SK-N-SH (cell line): Measurements from ENCODE around the gene CBX7. TPM values are rescaled to one million over a fixed set of nuclear protein-coding genes. Genes with fewer than 3 reads are reported as not detected.

Experiments
- CTCF ChIA-PET: fragments of 300-600, 350-600 bp; formaldehyde crosslinking; extraction: SDS; loops from one replicate; lab custom pipeline; 2021; lab: Yijun Ruan, JAX
- POLR2A ChIA-PET: fragments of 350-600 bp; sonication (Branson Sonifier 250); formaldehyde crosslinking; extraction: SDS; loops from one replicate; lab custom pipeline; 2020; ENCODE audit warnings: antibody characterized with exemption, inconsistent platforms; lab: Yijun Ruan, JAX
- DNase-seq: peaks from one replicate; pipeline ENCODE4 v3.0.0; 2012
- H2AFZ ChIP-seq: fragments of 200-600 bp; sonication (generic); 2 replicates; pipeline ENCODE4 v1.8.1; 2016; ENCODE audit warnings: antibody characterized with exemption, mild to moderate bottlenecking, low read depth
- H3F3A ChIP-seq: fragments of 200-600 bp; sonication (generic); replicated peaks from 2 replicates; pipeline ENCODE3; 2016; ENCODE audit warnings: antibody characterized with exemption, mild to moderate bottlenecking; ENCODE audit not compliant: insufficient read depth
- H3K27ac ChIP-seq, 2 experiments: fragments of 200-500 bp in 1 of 2; fragments of 200-600 bp in 1 of 2; sonication (Bioruptor generic) in 1 of 2; sonication (generic), shearing (Covaris generic) in 1 of 2; 2 replicates each; pipeline versions ENCODE4 v1.5.1 to v1.6.1; 2014 to 2016; ENCODE audit warnings: low read depth in 2 of 2, inconsistent platforms in 1 of 2, low read length in 1 of 2, mild to moderate bottlenecking in 1 of 2, mixed read lengths in 1 of 2
- H3K27me3 ChIP-seq: fragments of 200-600 bp; sonication (generic), shearing (Covaris generic); 2 replicates; pipeline ENCODE4 v1.6.1; 2016; ENCODE audit warnings: mixed run types; ENCODE audit not compliant: insufficient read depth
- H3K36me3 ChIP-seq, 2 experiments: fragments of 200-500 bp in 1 of 2; fragments of 200-600 bp in 1 of 2; sonication (Bioruptor generic) in 1 of 2; sonication (generic) in 1 of 2; replicated peaks in 1 of 2; 2 replicates each; pipeline versions ENCODE3 to v1.5.1; 2014 to 2016; ENCODE audit warnings: low read length in 1 of 2, mild to moderate bottlenecking in 1 of 2; ENCODE audit not compliant: insufficient read depth in 2 of 2, control insufficient read depth in 1 of 2
- H3K4me1 ChIP-seq, 2 experiments: fragments of 200-500 bp in 1 of 2; fragments of 200-600 bp in 1 of 2; sonication (Bioruptor generic) in 1 of 2; sonication (generic), shearing (Covaris generic) in 1 of 2; 2 replicates each; pipeline versions ENCODE4 v1.5.1 to v1.6.1; 2014 to 2016; ENCODE audit warnings: low read depth in 1 of 2, low read length in 1 of 2, mixed run types in 1 of 2; ENCODE audit not compliant: insufficient read depth in 2 of 2, control insufficient read depth in 1 of 2
- H3K4me2 ChIP-seq: fragments of 200-600 bp; sonication (generic), shearing (Covaris generic); 2 replicates; pipeline ENCODE4 v1.6.1; 2017; ENCODE audit warnings: mixed run types
- H3K4me3 ChIP-seq, 2 experiments: fragments of 200-500 bp in 1 of 2; fragments of 200-600 bp in 1 of 2; sonication (Bioruptor generic) in 1 of 2; sonication (generic), shearing (Covaris generic) in 1 of 2; 2 replicates each; pipeline versions ENCODE4 v1.5.1 to v1.8.1; 2014 to 2016; ENCODE audit warnings: low read depth in 2 of 2, inconsistent platforms in 1 of 2, low read length in 1 of 2, mild to moderate bottlenecking in 1 of 2, mixed read lengths in 1 of 2, moderate library complexity in 1 of 2
- H3K79me2 ChIP-seq: fragments of 200-600 bp; sonication (generic); 2 replicates; pipeline ENCODE4 v1.8.1; 2017; ENCODE audit warnings: mild to moderate bottlenecking; ENCODE audit not compliant: insufficient read depth
- H3K9ac ChIP-seq: fragments of 200-600 bp; sonication (generic); 2 replicates; pipeline ENCODE4 v1.6.1; 2017; ENCODE audit warnings: mixed run types
- H3K9me2 ChIP-seq: fragments of 200-600 bp; sonication (generic); 2 replicates; pipeline ENCODE4 v1.6.1; 2017; ENCODE audit warnings: mixed run types
- H3K9me3 ChIP-seq: fragments of 200-600 bp; sonication (generic); 2 replicates; pipeline ENCODE4 v1.6.1; 2017; ENCODE audit warnings: mixed run types, mild to moderate bottlenecking, moderate library complexity
- H4K20me1 ChIP-seq: fragments of 200-600 bp; sonication (generic); 2 replicates; pipeline ENCODE4 v1.6.1; 2017; ENCODE audit warnings: mild to moderate bottlenecking, mixed run types; ENCODE audit not compliant: insufficient read depth
- ELF1 ChIP-seq: IDR thresholded peaks from 2 replicates; pipeline ENCODE4 v1.4.0; 2012
- FOSL2 ChIP-seq: IDR thresholded peaks from 2 replicates; pipeline ENCODE4 v1.4.0; 2012; ENCODE audit warnings: low read depth, mild to moderate bottlenecking, moderate library complexity, borderline replicate concordance
- FOXM1 ChIP-seq: IDR thresholded peaks from 2 replicates; pipeline ENCODE4 v1.4.0; 2012; ENCODE audit warnings: low read depth, mild to moderate bottlenecking
- GABPA ChIP-seq: IDR thresholded peaks from 2 replicates; pipeline ENCODE4 v1.4.0; 2012; ENCODE audit warnings: low read depth, mild to moderate bottlenecking
- IRF3 ChIP-seq: fragments of 150-350 bp; IDR thresholded peaks from 2 replicates; pipeline ENCODE4 v1.6.1; 2016; ENCODE audit warnings: mild to moderate bottlenecking, low read depth, low read length
- MEF2A ChIP-seq: IDR thresholded peaks from 2 replicates; pipeline ENCODE4 v1.4.0; 2012; ENCODE audit warnings: low read depth, borderline replicate concordance
- RFX5 ChIP-seq: IDR thresholded peaks from 2 replicates; pipeline ENCODE4 v1.6.1; 2012; ENCODE audit warnings: mild to moderate bottlenecking, improper control_type of control experiment, low read length
- USF1 ChIP-seq: IDR thresholded peaks from 2 replicates; pipeline ENCODE4 v1.4.0; 2012; ENCODE audit warnings: low read depth, borderline replicate concordance
- WGBS: methylation state at CpG from one replicate; pipeline ENCODE4 v1.1.6; 2017; ENCODE audit warnings: low lambda C conversion rate; 5-methylcytosine and 5-hydroxymethylcytosine counted together
- polyA plus RNA-seq, 3 experiments: library from polyadenylated mRNA; depleted of rRNA; stranded (reverse); fragments of >200 nt; gene quantifications; 2 replicates each; pipeline ENCODE4 v1.2.3, GENCODE V29; 2012

The CBX7 gene
- polyA plus RNA-seq, 1 of the 3 experiments (the other 2 are of a cell fraction) = 2.3 TPM

- H3K9ac ChIP-seq = no peak overlapping the region
- no peaks in the 10 kb centered on the region for H4K20me1 ChIP-seq
- ChIA-PET POLR2A (interaction anchor here (0.9 kb wide), 1 partner anchor 140 kb away, joined by 3 read pairs; the partner anchor contains the start of gene RPL3), CTCF (interaction anchor here (1.3 kb wide), 1 partner anchor 9 kb away, joined by 3 read pairs; no protein-coding TSS in a partner anchor)
- no peaks in the 10 kb centered on the region for H3K27me3 ChIP-seq
- peaks cover 4% of the 10 kb centered on the region for H3F3A ChIP-seq
- H3K36me3 ChIP-seq = no peaks in the 10 kb centered on the region
- WGBS = 88% methylated on average over 18 of the region's 21 CpGs
- DNase-seq = no peak
- no peak overlapping the region for H2AFZ ChIP-seq
- H3K4me3 ChIP-seq = no peak overlapping the region
- no peaks in the 10 kb centered on the region for H3K79me2 ChIP-seq
- no peak overlapping the region for H3K4me2 ChIP-seq
- H3K27ac ChIP-seq = no peak overlapping the region
- H3K4me1 ChIP-seq = peaks cover 0 to 5% of the 10 kb centered on the region in 2 experiments; a peak in 1 of 4 replicates
- no peak for TF ChIP-seq GABPA
- no peak for TF ChIP-seq FOXM1
- TF ChIP-seq, all 33 proteins: peak for 0
- H3K9me2 ChIP-seq = no peaks in the 10 kb centered on the region
- no peaks in the 10 kb centered on the region for H3K9me3 ChIP-seq
Observed at GRCh38 chr22:39179841-39180335, 27.4 kb upstream of the CBX7 start.

GRCh38 chr22:39179401-39179827 lies 26.9 kb upstream of the CBX7 start:
- POLR2A ChIA-PET = interaction anchor here (0.9 kb wide), 1 partner anchor 140 kb away, joined by 3 read pairs; the partner anchor contains the start of gene RPL3
- TF ChIP-seq MEF2A = no peak
- TF ChIP-seq, all 33 proteins: peak for 0
- Histone ChIP-seq H2AFZ (no peak overlapping the region), H4K20me1 (no peaks in the 10 kb centered on the region), H3K4me3 (no peak overlapping the region), H3K36me3 (no peaks in the 10 kb centered on the region), H3K9ac (no peak overlapping the region), H3K27ac (no peak overlapping the region), H3K79me2 (no peaks in the 10 kb centered on the region), H3K9me3 (no peaks in the 10 kb centered on the region), H3F3A (peaks cover 4% of the 10 kb centered on the region), H3K27me3 (no peaks in the 10 kb centered on the region), H3K9me2 (no peaks in the 10 kb centered on the region), H3K4me2 (no peak overlapping the region), H3K4me1 (peaks cover under 1 to 2% of the 10 kb centered on the region in 2 experiments; a peak in 2 of 4 replicates)
- 82% methylated on average over 3 of the region's 6 CpGs for WGBS
- DNase-seq = no peak
- CTCF ChIA-PET = interaction anchor here (1.3 kb wide), 1 partner anchor 8 kb away, joined by 3 read pairs; no protein-coding TSS in a partner anchor

- Histone ChIP-seq H3K9ac (no peak overlapping the region), H3K27ac (no peak overlapping the region), H3K9me2 (no peaks in the 10 kb centered on the region), H3K4me2 (no peak overlapping the region), H3K9me3 (no peaks in the 10 kb centered on the region), H3K4me1 (peaks cover 0 to 9% of the 10 kb centered on the region in 2 experiments; a peak in 2 of 4 replicates), H3K27me3 (no peaks in the 10 kb centered on the region), H3K36me3 (no peaks in the 10 kb centered on the region), H4K20me1 (no peaks in the 10 kb centered on the region), H3K4me3 (no peak overlapping the region), H3K79me2 (no peaks in the 10 kb centered on the region), H3F3A (peaks cover 4% of the 10 kb centered on the region), H2AFZ (no peak overlapping the region)
- DNase-seq = no peak
- ChIA-PET CTCF (no interaction called here), POLR2A (no interaction called here)
- 80% methylated on average over 17 of the region's 19 CpGs for WGBS
- TF ChIP-seq USF1 (no peak), FOSL2 (no peak), IRF3 (no peak), ELF1 (no peak), RFX5 (no peak)
Observed at GRCh38 chr22:39178206-39179111, 26.0 kb upstream of the CBX7 start.
